Body of pancreas (tissue), 4 donors: ENCODE results near the gene DAGLB.

Source experiments
- CTCF ChIP-seq, 7 experiments: fragments of 450-650 bp in 4 of 7; fragments of 200-600 bp in 3 of 7; sonication (generic) in 3 of 7; IDR thresholded peaks; one replicate each; pipeline ENCODE4 v1.5.1; 2016 to 2019; ENCODE audit warnings: antibody characterized with exemption in 7 of 7
- POLR2A ChIP-seq, 3 donors: fragments of 450-650 bp; IDR thresholded peaks; one replicate each; pipeline ENCODE4 v1.6.1; 2016; ENCODE audit warnings: antibody characterized with exemption in 3 of 3, mild to moderate bottlenecking in 2 of 3

GRCh38 chr7:6479067-6479466, 31.3 kb upstream of the DAGLB start:
- no peak for TF ChIP-seq CTCF (IDR thresholded peaks at IDR 0.05)
- TF ChIP-seq POLR2A (IDR thresholded peaks at IDR 0.05) = no peak
